Adrenal gland (tissue), 5 donors: ENCODE data around the gene BZW2.

Experiments
- CTCF ChIP-seq, 6 experiments: fragments of 450-650 bp in 4 of 6; fragments of 200-600 bp in 2 of 6; sonication (generic) in 1 of 6; IDR thresholded peaks; 1 replicate in 5 of 6; 2 replicates in 1 of 6; pipeline versions ENCODE4 v1.5.1 to v1.8.0; 2016 to 2021; ENCODE audit warnings: antibody characterized with exemption in 6 of 6, mild to moderate bottlenecking in 2 of 6, moderate library complexity in 1 of 6
- POLR2A ChIP-seq, 2 donors: fragments of 450-650 bp; IDR thresholded peaks; one replicate each; pipeline ENCODE4 v1.6.1; 2017; ENCODE audit warnings: antibody characterized with exemption in 2 of 2, mild to moderate bottlenecking in 2 of 2, moderate library complexity in 1 of 2
- donor health status: DM: no; HTN: no; CAD: no.

GRCh38 chr7:16619979-16620408 is 26.0 kb upstream of the BZW2 start:
- no peak for TF ChIP-seq CTCF (IDR thresholded peaks at IDR 0.05)
- no peak for TF ChIP-seq POLR2A (IDR thresholded peaks at IDR 0.05)
